NCI-H1694 (cell line): Measurements from ENCODE around the gene VCY1B.
"Not testable (repeated sequence)": the region's sequence is repeated elsewhere in the genome, so short reads cannot be mapped to it uniquely, and the experiment has no call there.

Experiments used
- DNase-seq: peaks from one replicate; lab custom pipeline; 2025; lab: John Stamatoyannopoulos, UW

VCY1B gene

DNA sequence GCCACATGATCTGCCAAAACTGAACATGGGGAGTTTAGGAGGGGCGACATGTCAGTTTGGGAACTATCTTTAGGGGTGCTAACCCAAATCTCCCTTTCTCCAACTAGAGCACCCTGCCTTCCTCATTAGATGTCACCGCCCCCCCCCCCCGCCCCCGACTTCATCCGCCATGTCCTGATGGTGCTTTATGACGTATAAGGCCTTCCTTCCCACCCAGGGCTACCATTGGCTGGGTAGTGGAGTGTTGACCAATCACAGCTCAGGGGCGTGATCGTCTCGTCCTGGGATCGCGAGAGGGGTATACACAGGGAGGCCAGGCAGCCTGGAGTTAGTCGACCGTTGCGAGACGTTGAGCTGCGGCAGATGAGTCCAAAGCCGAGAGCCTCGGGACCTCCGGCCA lies at the start of gene VCY1B:
TSS of gene VCY1B (plus strand) at position 301 of the 400 bp plus-strand sequence. CDS start at position 364, 63 bp downstream.
- DNase-seq: not testable (repeated sequence)

DNA sequence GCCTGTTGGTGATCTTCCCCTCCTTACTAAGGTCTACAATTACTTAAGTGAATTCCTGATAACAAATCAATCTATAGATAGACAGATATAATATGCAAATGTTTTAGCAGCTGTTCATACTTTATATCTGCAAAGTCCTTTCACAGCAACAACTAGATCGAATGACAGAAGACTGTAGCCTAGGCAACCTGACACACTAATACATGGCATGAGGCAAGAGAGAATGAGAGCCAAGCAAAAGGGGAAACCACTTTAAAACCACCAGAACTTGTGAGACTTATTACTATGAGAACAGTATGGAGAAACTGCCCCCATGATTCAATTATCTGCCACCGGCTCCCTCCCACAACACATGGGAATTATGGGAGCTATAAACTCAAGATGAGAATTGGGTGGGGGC lies 44.1 kb upstream of the VCY1B start:
- DNase-seq: not testable (repeated sequence)

DNA sequence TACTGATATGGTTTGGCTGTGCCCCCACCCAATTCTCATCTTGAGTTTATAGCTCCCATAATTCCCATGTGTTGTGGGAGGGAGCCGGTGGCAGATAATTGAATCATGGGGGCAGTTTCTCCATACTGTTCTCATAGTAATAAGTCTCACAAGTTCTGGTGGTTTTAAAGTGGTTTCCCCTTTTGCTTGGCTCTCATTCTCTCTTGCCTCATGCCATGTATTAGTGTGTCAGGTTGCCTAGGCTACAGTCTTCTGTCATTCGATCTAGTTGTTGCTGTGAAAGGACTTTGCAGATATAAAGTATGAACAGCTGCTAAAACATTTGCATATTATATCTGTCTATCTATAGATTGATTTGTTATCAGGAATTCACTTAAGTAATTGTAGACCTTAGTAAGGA lies 25.6 kb upstream of the VCY1B start:
- DNase-seq: not testable (repeated sequence)

DNA sequence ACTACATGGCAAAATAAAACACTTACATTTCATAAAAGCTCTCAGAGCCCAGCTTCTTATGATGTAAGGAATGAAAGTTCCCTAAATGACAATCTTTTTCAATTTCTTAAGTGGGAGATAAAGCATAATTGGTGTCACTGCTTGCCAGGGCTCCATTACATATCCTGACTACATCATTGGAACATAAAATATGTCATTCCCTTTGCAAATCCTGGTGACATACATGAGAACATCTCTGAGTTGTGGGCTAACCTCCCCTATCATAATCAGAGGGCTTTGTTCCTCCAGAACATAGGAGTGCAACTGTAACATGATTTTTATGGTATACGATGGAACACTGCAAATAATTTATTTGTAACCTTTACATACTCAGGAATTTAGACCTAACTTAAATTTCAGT lies 29.9 kb downstream of the VCY1B start:
- DNase-seq: no peak
